Measurements from ENCODE around the gene SLAMF1.

- no peak for TF ChIP-seq CTCF (IDR thresholded peaks at IDR 0.05)
- TF ChIP-seq POLR2A (IDR thresholded peaks at IDR 0.05): no peak
Measured at GRCh38 chr1:160565564-160565963, 81.3 kb downstream of the SLAMF1 start.

Data from vagina (tissue), 2 donors.